ENCODE data around the gene BICDL1.

- TF ChIP-seq POLR2A (IDR thresholded peaks at IDR 0.05) = no peak
- no peak for TF ChIP-seq CTCF (IDR thresholded peaks at IDR 0.05)
Observed at GRCh38 chr12:120007272-120007671, 18.2 kb downstream of the BICDL1 start.

Data from upper lobe of left lung (tissue), 4 donors.